GM21825 (cell line): ENCODE data around the gene ZBTB44.
"Not testable (repeated sequence)": the region's sequence is repeated elsewhere in the genome, so short reads cannot be mapped to it uniquely, and the experiment has no call there.

Experiments
- ATAC-seq: cut with Tn5 transposase; IDR thresholded peaks from one replicate; pipeline ENCODE4 v1.9.1; 2021; ENCODE audit warnings: mild to moderate bottlenecking, moderate library complexity; ENCODE audit not compliant: unreplicated experiment

The ZBTB44 gene

GRCh38 chr11:130314750-130315285 is at the start of gene ZBTB44:
TSS of gene ZBTB44 (minus strand) at chr11:130314917. CDS start at chr11:130261873, 53,044 bp downstream.
- peak; percentile 53 for ATAC-seq

- no peak for ATAC-seq
These were observed 44.7 kb upstream of the ZBTB44 start for GRCh38 chr11:130359419-130359818.

- ATAC-seq: no peak
These were observed 43.7 kb upstream of the ZBTB44 start for GRCh38 chr11:130358398-130358797.

- ATAC-seq: no peak
These were observed 32.5 kb upstream of the ZBTB44 start for GRCh38 chr11:130347261-130347660.

- ATAC-seq: no peak
These were observed 30.1 kb upstream of the ZBTB44 start for GRCh38 chr11:130344841-130345240.

- ATAC-seq: no peak
These were observed 26.1 kb upstream of the ZBTB44 start for GRCh38 chr11:130340671-130341319.

GRCh38 chr11:130338667-130339066 is 23.9 kb upstream of the ZBTB44 start:
- no peak for ATAC-seq

- ATAC-seq: no peak
These were observed 22.8 kb upstream of the ZBTB44 start for GRCh38 chr11:130337281-130338089.

- not testable (repeated sequence) for ATAC-seq
These were observed 16.7 kb upstream of the ZBTB44 start for GRCh38 chr11:130331397-130331796.

- ATAC-seq: no peak
These were observed 15.5 kb upstream of the ZBTB44 start for GRCh38 chr11:130330101-130330684.

- no peak for ATAC-seq
These were observed 13.7 kb upstream of the ZBTB44 start for GRCh38 chr11:130328420-130328819.

- no peak for ATAC-seq
These were observed 13.0 kb upstream of the ZBTB44 start for GRCh38 chr11:130327716-130328115.

- no peak for ATAC-seq
These were observed 11.0 kb upstream of the ZBTB44 start for GRCh38 chr11:130325691-130326090.

GRCh38 chr11:130323452-130324450 is 9.0 kb upstream of the ZBTB44 start:
- no peak for ATAC-seq

- ATAC-seq: no peak
These were observed 7.4 kb upstream of the ZBTB44 start for GRCh38 chr11:130322126-130322525.

- no peak for ATAC-seq
These were observed 3.4 kb upstream of the ZBTB44 start for GRCh38 chr11:130318031-130318673.

GRCh38 chr11:130315354-130315970 is 745 bp upstream of the ZBTB44 start:
- peak; percentile 35 for ATAC-seq

- peak; percentile 54 for ATAC-seq
These were observed 450 bp downstream of the ZBTB44 start for GRCh38 chr11:130314184-130314749.
